Activated T-helper 1 cell treated with Interleukin-2 at 50 U/mL for 16 hours (primary cell): ENCODE results near the gene EVC.

ENCODE experiments used
- DNase-seq: peaks from one replicate; pipeline ENCODE4 v3.0.0-alpha.2; 2020; ENCODE audit warnings: low read depth

The EVC gene

DNA sequence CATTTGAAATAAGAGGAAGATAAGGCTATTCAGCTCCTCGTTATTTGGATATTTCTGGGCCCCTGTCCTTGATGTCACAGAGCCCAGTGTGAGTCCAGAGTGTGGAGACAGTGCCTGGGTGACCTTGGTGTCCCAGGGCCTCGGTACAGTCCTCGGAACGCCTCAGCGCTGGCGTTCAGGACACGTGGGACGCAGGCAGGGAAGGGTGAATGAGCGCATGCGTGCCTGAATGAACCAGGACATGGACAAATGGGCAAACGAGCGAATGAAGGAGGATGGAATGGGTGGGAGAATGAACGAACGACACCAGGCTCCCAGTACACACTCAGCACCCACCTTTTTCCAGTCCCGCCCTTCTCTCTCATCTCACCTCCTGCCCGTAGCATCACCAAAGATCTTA lies 44.2 kb downstream of the EVC start:
- no peak for DNase-seq

DNA sequence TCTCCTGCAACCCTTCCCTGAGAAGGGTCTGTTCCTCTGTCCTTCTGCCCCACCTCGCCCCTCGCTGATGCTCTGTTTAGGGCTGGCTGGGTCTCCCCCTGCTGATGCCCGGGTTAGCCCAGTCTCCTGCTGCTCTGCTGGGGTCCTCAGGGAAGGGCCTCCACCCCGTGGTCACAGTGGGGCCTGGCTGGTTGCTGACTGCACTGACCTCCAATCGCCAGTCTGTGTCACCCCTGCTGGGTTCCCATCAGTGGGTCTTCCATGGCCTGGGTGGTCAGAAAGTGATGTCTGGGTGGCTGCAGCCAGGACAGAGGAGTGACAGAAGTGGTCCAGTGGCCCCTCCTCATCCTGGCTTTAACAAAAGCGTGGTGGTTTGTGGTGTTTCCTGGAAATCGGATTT lies 44.7 kb downstream of the EVC start:
- no peak for DNase-seq

DNA sequence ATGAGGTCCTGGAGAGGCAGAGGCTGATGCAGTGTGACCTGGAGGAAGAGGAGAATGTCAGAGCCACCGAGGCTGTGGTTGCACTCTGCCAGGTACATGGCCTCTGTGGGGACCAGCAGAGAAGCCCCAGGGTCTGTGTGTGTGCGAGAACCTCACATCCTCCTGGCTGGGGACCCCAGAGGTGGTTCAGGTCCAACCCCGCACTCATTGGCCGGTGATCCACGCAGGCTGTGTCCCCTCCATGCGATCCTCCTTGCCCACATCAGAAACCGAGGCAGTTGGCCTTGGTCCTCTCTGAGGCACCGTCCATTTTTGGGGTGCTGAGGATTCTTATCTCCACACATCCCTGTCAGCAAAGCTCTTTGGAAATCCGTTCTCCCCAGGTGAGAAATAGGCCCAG lies 45.3 kb downstream of the EVC start:
- no peak for DNase-seq

DNA sequence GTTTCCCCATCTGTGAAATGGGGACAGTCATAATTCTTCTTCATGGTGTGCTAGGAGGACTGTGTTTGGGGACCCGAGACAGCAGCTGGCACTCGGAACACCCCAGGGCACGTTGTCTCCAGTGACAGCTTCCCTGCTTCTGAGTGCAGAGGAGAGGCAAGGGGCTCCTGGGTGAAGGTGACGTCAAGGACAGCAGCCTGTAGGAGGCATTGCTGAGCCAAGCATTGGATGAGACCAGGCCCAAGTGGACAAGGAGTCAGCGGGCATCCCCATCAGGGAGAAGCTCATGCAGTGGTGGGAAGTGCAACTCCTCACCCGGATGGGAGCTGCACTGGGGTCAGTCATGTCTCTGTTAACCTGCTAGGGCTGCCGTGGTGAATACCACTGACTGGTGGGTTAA lies 46.1 kb downstream of the EVC start:
- no peak for DNase-seq

DNA sequence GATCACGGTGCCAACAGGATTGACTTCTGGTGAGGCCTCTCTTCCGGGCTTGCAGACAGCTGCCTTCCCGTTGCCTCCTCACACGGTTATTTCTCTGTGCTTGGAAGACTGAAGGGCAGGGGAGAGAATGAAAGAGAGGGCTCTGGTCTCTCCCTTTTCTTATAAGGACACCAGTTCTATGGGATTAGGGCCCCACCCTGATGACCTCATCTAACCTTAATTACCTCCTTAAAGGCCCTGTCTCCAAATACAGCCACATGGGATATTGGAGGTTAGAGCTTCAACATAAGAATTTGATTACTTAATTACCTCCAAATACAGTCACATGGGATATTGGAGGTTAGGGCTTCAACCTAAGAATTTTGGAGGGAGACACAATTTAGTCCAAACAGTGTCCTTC lies 46.5 kb downstream of the EVC start:
- no peak for DNase-seq

DNA sequence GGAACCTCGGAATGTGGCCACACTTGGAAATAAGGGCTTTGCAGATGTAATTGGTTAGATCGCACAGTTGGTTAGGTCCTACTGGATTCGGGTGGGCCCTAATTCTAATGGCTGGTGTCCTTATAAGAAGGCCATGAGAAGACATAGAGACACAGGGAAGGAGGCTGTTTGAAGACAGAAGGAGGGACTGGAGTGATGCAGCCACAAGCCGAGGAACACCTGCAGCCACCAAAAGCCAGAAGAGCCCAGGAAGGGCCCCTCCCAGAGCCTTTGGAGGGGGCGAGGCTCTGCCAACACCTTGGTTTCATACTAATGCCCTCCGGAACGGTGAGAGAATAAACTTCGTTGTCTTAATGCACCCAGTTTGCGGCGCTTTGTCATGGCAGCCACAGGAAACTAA lies 47.0 kb downstream of the EVC start:
- no peak for DNase-seq

DNA sequence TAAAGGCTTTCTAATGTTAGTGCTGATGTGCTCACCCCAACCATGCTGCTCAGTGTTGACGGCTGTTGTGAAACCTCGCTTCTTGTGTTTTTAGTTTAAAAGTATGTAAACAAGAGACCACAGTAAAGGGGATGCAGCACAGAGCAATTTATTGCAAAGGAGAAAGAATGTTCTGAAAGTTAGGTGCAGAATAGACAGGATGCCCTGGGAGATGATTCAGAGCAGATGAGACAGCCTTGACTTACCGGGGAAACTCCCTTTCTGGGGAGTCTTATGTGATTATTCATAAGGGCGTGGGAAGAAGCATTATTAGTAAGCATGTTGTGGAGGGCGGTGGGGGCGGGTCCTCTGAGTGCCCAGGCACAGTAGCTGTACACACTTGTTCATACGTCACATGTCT lies 47.7 kb downstream of the EVC start:
- DNase-seq, result no peak

GRCh38 chr4:5759236-5760075 lies 48.5 kb downstream of the EVC start:
- no peak for DNase-seq

DNA sequence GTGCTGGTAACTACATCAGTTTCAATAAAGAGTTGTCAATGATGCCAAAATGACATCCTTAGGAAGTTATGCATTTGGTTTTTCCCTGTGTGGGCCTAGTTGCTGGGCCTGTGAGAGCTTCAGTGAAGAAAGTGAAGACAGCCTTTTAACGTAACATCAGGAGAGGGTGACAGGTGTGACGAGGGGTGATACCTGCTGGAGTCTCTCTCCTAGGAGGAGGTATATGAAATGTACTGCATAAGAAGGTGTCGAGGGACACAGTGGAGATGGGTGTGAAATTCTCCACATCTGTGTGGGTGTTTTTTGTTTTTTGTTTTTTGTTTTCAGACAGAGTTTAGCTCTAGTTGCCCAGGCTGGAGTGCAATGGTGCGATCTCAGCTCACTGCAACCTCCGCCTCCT lies 49.2 kb downstream of the EVC start:
- no peak for DNase-seq

- DNase-seq, result no peak
Observed at GRCh38 chr4:5760936-5761480, 50.0 kb downstream of the EVC start.

DNA sequence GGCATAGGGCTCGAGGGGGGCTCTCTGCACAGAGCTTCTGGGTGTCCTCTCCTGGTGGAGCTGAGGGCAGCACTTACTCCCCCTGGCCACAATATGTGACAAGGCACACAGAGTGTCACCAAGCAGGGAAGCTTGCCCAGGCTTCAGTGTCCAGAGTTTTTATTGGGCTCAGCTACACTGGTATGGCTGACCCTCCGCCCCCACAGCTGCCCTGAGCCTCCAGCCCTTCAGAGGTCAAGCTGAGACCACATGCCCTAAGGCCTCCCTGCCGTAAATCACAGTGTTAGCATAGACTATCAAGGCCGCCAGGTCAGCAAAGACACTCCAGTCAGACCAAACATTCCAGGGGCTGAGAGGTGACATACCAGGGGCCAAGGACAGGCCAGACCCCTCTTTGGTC lies 59.0 kb downstream of the EVC start:
- DNase-seq, result no peak

DNA sequence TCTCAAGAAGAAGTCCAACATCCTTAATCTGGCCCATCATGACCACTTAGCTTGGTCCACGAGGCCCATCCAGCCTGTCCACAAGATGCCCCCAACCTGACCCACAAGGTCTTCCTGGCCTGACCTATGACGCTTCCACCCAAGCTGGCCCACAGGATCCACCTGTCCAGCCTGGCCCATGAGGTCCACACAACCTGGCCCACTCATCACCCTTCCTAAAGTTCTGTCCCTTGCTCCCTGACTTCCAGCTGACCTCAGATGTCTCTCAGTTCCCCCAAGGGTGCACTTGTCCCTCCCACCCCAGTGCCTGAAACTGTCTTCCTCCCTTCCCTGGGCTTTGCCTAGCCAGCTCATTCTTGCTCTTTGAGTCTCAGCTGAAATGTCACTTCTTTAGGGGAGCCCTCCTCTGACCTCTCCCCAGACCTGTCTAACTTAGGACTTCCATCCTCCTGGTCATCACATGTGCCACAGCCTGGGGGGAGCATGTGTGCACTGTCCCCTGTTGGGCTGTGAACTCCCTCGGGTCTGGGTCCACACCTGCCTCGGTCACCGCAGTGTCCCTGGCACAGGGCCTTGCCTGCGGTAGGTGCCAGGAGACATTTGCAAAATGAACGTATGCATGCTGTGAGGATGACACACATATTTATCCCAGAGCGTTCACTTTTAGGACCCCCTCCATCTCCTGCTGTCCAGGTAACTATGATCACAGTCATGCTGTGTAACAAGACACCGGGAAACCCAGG lies 61.7 kb downstream of the EVC start:
- DNase-seq, result no peak

GRCh38 chr4:5773271-5773555 lies 62.2 kb downstream of the EVC start:
- DNase-seq, result no peak

GRCh38 chr4:5774416-5775036 lies 63.5 kb downstream of the EVC start:
- no peak for DNase-seq

DNA sequence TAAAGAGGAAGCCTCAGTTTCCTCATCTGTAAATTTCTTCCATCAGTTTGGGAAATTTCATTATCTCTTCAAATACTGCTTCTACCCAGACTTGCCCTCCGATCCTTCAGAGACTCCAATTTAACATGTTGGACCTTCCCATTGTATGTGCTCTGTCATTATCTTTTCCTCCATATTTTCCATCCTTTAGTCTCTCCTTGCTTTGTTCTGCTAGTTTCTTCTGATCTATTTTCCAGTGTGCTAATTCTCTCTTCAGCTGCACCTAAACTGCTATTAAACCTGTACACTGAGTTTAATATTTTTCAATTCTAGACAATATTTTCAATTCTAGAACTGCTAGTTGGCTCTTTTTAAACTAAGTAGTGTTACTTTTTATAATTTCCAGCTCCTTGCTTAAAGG lies 65.5 kb downstream of the EVC start:
- no peak for DNase-seq

GRCh38 chr4:5780831-5781480 lies 70.0 kb downstream of the EVC start:
- no peak for DNase-seq

DNA sequence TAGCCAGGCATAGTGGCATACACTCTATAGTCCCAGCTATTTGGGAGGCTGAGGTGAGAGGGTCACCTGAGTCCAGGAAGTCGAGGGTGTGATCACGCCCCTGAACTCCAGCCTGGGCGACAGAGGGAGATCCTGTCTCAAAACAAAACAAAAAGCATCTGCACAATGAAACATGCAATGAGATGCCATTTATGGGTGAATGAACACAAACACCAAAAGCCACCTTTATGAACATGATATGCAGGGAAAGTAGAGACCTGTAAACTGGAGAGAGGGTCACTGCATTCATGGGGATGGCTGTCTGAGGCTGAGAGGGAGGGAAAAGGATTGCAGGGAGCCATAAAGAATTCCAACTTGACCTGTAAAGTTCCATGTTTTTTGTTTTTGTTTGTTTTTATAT lies 70.7 kb downstream of the EVC start:
- no peak for DNase-seq

DNA sequence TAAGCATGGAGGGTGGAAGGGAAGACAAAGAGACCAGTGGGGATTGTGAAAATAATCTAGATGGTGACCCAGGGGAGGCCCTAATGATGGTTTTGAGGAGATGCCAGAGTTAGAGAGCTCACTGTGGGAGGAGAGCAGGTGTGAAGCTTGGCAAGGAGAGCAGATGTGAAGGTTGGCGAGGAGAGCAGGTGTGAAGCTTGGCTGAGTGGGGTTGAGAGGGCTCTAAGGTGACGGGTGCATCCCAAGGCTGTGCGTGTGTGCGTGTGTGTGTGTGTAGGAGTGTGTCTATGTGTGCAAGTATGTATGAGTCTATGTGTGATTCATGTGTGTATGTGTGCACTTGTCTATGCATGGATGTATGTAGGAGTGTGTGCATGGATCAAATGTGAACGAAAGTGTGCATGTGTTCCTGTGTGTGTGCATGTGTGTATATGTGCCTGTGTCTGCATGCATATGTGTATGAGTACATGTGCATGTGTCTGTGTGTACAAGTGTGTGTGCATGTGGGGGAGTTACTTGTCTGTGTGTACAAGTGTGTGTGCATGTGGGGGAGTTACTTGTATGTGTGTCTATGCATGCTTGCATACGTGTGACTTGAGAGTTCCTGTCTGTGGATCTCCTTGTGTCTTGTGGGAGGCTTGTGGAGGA lies 72.0 kb downstream of the EVC start:
- DNase-seq, result no peak

DNA sequence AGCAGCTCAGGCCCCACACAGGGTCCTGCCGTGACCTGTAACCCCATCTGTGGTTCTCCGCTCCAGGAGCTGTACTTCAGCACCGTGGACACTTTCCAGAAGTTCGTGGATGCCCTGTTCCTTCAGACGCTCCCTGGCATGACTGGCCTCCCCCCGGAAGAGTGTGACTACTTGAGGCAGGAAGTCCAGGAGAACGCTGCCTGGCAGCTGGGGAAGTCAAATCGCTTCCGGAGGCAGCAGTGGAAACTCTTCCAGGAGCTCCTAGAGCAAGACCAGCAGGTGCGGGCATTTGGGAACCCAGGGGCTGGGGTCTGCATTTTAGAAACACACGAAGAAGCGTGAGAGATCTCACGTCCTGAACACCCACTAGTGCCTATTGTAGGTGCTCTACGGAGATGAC lies 72.5 kb downstream of the EVC start:
- DNase-seq, result no peak

DNA sequence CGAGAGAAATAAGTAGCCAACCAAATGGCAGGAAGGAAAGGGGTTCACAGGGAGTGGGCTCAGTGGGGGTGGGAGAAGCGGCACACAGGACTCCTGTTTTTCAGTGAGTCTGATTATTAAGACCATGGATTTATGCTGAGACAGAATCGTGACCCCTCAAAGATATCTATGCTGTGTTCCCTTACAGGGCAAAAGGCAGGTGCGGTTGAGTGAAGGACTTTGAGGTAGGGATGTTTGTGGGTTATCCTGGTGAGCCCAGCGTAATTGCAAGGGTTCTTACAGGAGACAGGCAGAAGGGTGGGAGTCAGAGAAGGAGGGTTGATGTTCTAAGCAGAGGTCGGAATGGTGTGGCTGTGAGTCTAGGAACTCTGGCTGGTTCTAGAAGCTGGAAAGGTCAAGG lies 73.0 kb downstream of the EVC start:
- DNase-seq, result no peak

GRCh38 chr4:5784960-5785611 lies 74.1 kb downstream of the EVC start:
- DNase-seq, result no peak
